GM20000 (cell line): ENCODE measurements around the gene AGRP.

Experiments used
- DNase-seq: peaks from one replicate; pipeline ENCODE4 v3.0.0; 2012; ENCODE audit warnings: low spot score
- CTCF ChIP-seq: IDR thresholded peaks from 2 replicates; pipeline ENCODE4 v1.5.1; 2012; ENCODE audit warnings: mild to moderate bottlenecking, control low read depth; ENCODE audit errors: extremely low read depth, missing control alignments

The AGRP gene

DNA sequence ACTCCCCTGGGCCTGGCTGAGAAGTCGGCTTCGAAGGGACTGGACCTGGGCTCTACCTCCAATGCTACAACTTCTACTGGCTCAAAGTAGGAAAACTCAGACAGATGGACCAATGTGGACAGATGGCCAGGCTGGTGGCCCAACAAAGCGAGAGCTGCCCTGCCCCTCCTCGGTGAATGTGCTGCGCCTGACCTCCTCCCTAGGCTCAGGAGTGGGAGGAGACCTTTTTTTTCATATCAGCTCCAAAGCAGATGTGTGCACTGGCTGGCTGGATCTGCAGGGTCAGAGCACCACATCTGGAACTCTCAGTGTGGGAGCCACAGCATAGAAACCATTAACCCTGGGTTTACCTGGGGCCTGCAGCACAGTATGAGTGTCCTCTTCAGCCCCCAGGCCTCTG is 23.2 kb downstream of the AGRP start:
- DNase-seq: no peak
- no peak for TF ChIP-seq CTCF

DNA sequence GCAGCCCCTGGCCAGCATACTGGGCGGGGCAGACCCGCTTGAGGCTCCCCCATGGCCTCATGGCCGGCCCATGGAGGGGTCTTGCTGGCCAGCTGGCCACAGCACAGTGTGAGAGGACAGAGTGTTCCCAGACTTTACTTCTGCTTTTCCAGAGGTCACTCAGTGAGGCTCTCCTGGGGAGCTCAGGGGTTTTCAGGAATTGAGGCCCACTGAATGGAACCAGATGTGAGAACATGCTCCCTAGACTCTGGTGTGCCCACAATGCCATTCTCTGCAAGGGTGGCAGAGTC is 23.5 kb downstream of the AGRP start:
- no peak for TF ChIP-seq CTCF
- DNase-seq: no peak

DNA sequence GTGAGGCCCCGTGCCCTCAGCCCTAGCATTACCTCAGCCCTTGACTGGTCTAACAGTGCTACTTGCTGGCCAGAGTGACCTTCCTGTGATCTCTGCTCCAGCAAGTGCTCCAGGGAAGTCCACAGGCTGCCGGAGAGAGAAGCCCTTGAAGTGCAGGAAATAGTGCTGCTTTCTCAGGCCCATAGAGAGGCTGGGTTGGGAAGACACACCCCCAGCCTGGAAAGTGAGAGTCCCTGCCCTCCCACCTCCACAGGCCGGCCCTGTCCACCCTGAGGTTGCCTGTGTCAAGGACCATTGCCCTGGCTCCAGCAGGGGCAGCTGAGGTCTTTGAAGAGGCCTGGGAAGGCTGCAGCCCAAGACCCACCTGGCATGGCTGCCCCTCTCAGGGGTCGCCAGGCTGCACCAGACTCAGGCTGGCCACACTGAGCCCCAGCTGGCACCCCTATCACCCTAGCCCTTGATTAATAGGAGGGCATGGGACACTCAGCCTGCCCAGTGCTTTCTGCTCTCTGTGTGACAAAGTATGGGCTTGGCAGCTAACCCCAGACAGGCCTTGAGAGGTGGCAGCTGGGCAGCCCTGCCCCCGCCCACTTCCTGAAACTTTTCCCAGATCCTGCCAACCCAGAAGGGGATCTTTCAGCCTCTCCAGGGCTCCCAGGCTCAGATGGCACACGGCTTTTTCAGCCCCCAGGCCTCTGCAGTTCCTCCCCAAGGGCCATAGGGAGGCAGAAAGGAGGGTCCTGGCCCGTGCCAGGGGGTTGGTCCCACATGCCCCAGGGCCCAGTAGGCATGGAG is 24.1 kb downstream of the AGRP start:
- DNase-seq: no peak

GRCh38 chr16:67458121-67458641 is 25.2 kb downstream of the AGRP start:
- no peak for TF ChIP-seq CTCF
- DNase-seq: no peak

More for the DNA sequence above, 24.1 kb downstream of the AGRP start:
- TF ChIP-seq CTCF: no peak

GRCh38 chr16:67457611-67458010 is 25.7 kb downstream of the AGRP start:
- no peak for TF ChIP-seq CTCF
- DNase-seq: no peak

DNA sequence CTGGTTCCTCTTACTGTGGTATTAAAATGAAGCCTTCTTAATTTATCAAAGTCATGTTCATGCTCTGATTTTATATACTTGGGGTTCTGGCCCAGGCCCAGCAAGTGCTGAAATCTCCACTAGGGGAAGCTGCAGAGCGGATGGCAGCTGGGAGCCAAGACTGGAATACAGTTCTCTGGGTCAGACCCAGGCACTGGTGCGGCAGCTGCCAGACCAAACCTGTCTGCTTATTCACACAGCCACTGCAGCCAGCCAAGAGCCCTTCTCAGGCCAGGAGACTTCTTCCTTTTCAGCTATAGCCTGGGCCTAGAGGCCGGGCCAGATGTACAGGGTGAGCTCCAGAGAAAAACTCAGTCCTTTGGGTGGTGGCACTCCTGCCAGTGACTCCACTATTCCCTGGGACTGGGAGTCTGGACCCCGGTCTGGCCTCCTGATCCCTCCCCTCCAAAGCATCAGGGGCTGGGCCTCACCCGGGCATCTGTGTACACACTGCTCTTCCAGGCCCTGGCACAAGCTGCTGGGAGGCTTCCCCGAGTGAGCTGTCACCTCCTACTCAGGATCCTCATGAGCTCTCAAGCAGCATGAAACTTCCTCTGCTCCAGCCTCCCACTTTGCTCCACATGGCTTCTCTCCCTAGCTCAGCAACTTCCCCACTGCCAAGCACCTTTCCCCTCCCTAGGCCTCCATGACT is 26.8 kb downstream of the AGRP start:
- no peak for TF ChIP-seq CTCF
- DNase-seq: no peak

GRCh38 chr16:67454852-67455251 is 28.5 kb downstream of the AGRP start:
- DNase-seq: no peak
- TF ChIP-seq CTCF: no peak
